Activated naive CD4-positive, alpha-beta T cell treated with anti-CD3 and anti-CD28 coated beads, Interleukin-2, amount 50 U/mL, for 72 hours (primary cell): Measurements from ENCODE around the gene EML6. TPM values are rescaled to one million over a fixed set of nuclear protein-coding genes. Genes with fewer than 3 reads are reported as not detected.

ENCODE experiments used
- ATAC-seq, 2 donors: fragments of 150-1000 bp; cut with Tn5 transposase; 2 replicates each; pipeline ENCODE4 v1.10.0; 2021; ENCODE audit warnings: mild to moderate bottlenecking in 2 of 2, moderate library complexity in 2 of 2
- DNase-seq, 2 donors: peaks; one replicate each; pipeline ENCODE4 v3.0.0; 2021 to 2022; ENCODE audit warnings: low spot score in 2 of 2
- H3K27ac Mint-ChIP-seq, 2 donors: one replicate each; pipeline ENCODE4 v1.8.0; 2022; ENCODE audit warnings: mild to moderate bottlenecking in 2 of 2, mixed read lengths in 2 of 2
- H3K36me3 Mint-ChIP-seq, 2 donors: one replicate each; pipeline ENCODE4 v1.8.0; 2022; ENCODE audit warnings: mixed read lengths in 2 of 2
- H3K9me3 Mint-ChIP-seq, 2 donors: one replicate each; pipeline ENCODE4 v1.8.0; 2022; ENCODE audit warnings: mixed read lengths in 2 of 2
- total RNA-seq, 2 donors: library from RNA; stranded (reverse); gene quantifications; one replicate each; pipeline ENCODE4 v1.2.3, GENCODE V29; 2022

The EML6 gene
- total RNA-seq, 2 donors from 2014 or later = 0.30 to 2.4 TPM

DNA sequence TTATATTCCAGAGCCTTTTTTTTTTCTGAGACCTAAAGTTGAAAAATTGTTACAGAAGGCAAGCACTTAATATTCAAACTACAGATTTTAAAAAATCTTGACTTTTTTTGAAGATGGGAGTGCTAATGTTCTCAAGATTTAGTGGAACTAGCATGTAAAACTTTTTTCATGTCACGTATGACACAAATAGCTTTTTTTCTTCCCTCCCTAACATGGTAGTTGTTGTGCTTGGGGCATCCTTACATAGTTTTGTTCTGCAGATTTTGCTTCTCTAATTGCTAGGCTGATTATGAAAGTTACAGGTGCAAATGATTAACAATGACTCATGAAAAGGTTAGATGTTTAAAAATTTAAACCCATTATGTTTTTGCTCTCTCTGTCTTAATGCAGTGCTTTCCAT lies 3.0 kb downstream of the EML6 start:
- H3K9me3 Mint-ChIP-seq = no peaks in the 10 kb centered on the region
- ATAC-seq = no peak
- H3K36me3 Mint-ChIP-seq = peaks cover 5 to 15% of the 10 kb centered on the region in 2 donors
- H3K27ac Mint-ChIP-seq = no peak overlapping the region
- no peak for DNase-seq

- Mint-ChIP-seq H3K9me3 (no peaks in the 10 kb centered on the region), H3K36me3 (peaks cover 5 to 15% of the 10 kb centered on the region in 2 donors), H3K27ac (no peak overlapping the region)
- no peak for ATAC-seq
- DNase-seq = no peak
These were observed 3.5 kb downstream of the EML6 start for GRCh38 chr2:54726940-54727339.

GRCh38 chr2:54728669-54729120 lies 5.2 kb downstream of the EML6 start:
- no peak for ATAC-seq
- H3K36me3 Mint-ChIP-seq = peaks cover 5 to 15% of the 10 kb centered on the region in 2 donors

GRCh38 chr2:54735636-54736035 lies 12.2 kb downstream of the EML6 start:
- Mint-ChIP-seq H3K36me3 (no peaks in the 10 kb centered on the region), H3K9me3 (no peaks in the 10 kb centered on the region), H3K27ac (no peak overlapping the region)
- no peak for ATAC-seq
- DNase-seq = no peak

More at GRCh38 chr2:54728669-54729120, 5.2 kb downstream of the EML6 start:
- no peak overlapping the region for H3K27ac Mint-ChIP-seq
- no peak for DNase-seq
- no peaks in the 10 kb centered on the region for H3K9me3 Mint-ChIP-seq

DNA sequence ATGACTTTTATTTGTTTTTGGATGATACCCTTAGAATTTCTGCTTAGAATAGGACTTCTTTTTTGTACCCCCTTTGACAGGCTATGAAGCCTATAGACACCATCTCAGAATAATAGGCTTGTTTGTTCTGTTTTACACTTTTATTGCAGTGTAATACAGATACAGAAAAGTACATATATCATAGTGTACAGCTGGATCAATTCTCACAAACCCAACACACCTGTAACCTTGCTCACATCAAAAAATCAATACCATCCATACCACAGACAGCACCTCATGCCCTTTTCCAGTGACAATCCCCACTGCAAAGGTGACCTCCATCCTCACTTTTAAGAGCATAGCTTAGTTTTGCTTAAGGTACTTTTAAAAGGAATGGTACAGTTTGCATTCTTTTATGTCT lies 14.8 kb downstream of the EML6 start:
- H3K36me3 Mint-ChIP-seq = no peaks in the 10 kb centered on the region
- no peaks in the 10 kb centered on the region for H3K9me3 Mint-ChIP-seq
- H3K27ac Mint-ChIP-seq = no peak overlapping the region
- DNase-seq (no peak), ATAC-seq (no peak)

GRCh38 chr2:54740333-54740732 lies 16.9 kb downstream of the EML6 start:
- H3K27ac Mint-ChIP-seq = no peak overlapping the region
- no peaks in the 10 kb centered on the region for H3K36me3 Mint-ChIP-seq
- no peaks in the 10 kb centered on the region for H3K9me3 Mint-ChIP-seq
- ATAC-seq (no peak), DNase-seq (no peak)

- DNase-seq = no peak
- no peak overlapping the region for H3K27ac Mint-ChIP-seq
- no peaks in the 10 kb centered on the region for H3K9me3 Mint-ChIP-seq
- peak in 1 of 2 donors; percentile 51 for ATAC-seq
- H3K36me3 Mint-ChIP-seq = no peaks in the 10 kb centered on the region
These were observed 17.8 kb downstream of the EML6 start for GRCh38 chr2:54741250-54741649.

GRCh38 chr2:54750040-54750439 lies 26.6 kb downstream of the EML6 start:
- Mint-ChIP-seq H3K36me3 (no peaks in the 10 kb centered on the region), H3K9me3 (no peaks in the 10 kb centered on the region), H3K27ac (no peak overlapping the region)
- DNase-seq (no peak), ATAC-seq (no peak)

GRCh38 chr2:54752439-54752838 lies 29.0 kb downstream of the EML6 start:
- DNase-seq (no peak), ATAC-seq (no peak)
- Mint-ChIP-seq H3K27ac (no peak overlapping the region), H3K9me3 (no peaks in the 10 kb centered on the region), H3K36me3 (no peaks in the 10 kb centered on the region)

GRCh38 chr2:54755641-54756326 lies 32.3 kb downstream of the EML6 start:
- Mint-ChIP-seq H3K36me3 (no peaks in the 10 kb centered on the region), H3K9me3 (no peaks in the 10 kb centered on the region), H3K27ac (peak overlapping the region in 1 of 2 donors; percentile 57)
- DNase-seq (no peak), ATAC-seq (no peak)

GRCh38 chr2:54757500-54757899 lies 34.0 kb downstream of the EML6 start:
- H3K27ac Mint-ChIP-seq = no peak overlapping the region
- ATAC-seq = peak; percentile 48 to 74
- DNase-seq = no peak
- no peaks in the 10 kb centered on the region for H3K36me3 Mint-ChIP-seq
- no peaks in the 10 kb centered on the region for H3K9me3 Mint-ChIP-seq

DNA sequence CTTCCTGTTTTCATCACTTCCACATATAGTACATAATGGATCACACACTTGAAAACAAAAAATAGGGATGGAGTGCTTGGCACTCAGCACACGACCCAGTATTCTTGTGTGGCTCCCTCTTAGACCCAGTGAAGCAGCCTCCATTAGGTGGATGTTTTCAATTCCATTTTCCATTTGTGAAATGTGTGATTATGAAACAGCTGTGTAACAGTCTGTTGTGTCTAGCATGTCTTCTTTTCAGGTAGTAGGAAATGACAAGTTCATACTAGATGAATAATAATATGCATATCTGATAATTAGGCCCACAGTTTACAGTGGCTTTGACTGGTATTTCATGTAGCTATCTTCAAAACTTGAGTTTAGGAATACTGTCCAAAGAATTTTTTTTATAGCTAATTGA lies 35.5 kb downstream of the EML6 start:
- DNase-seq = no peak
- no peak for ATAC-seq
- no peaks in the 10 kb centered on the region for H3K36me3 Mint-ChIP-seq
- H3K9me3 Mint-ChIP-seq = no peaks in the 10 kb centered on the region
- no peak overlapping the region for H3K27ac Mint-ChIP-seq

DNA sequence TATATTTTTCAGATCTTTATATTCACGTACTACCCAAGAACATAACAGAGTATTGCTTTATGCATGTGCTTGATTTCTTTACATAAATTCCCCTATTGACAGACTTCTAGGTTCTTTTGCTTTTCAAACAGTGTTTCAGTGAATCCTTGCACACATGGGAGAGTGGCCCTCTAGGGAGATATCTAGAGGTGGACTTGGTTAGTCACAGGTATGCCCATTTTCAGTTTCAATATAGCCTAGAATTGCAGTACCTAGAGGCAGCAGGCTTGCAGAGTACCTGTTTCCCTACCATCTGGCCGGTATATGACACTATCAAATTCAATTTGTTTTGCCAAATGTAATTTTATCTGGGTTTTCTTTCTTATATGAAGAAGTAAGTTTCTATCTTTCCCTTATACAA lies 36.8 kb downstream of the EML6 start:
- no peaks in the 10 kb centered on the region for H3K36me3 Mint-ChIP-seq
- no peaks in the 10 kb centered on the region for H3K9me3 Mint-ChIP-seq
- no peak for ATAC-seq
- H3K27ac Mint-ChIP-seq = no peak overlapping the region
- DNase-seq = no peak

DNA sequence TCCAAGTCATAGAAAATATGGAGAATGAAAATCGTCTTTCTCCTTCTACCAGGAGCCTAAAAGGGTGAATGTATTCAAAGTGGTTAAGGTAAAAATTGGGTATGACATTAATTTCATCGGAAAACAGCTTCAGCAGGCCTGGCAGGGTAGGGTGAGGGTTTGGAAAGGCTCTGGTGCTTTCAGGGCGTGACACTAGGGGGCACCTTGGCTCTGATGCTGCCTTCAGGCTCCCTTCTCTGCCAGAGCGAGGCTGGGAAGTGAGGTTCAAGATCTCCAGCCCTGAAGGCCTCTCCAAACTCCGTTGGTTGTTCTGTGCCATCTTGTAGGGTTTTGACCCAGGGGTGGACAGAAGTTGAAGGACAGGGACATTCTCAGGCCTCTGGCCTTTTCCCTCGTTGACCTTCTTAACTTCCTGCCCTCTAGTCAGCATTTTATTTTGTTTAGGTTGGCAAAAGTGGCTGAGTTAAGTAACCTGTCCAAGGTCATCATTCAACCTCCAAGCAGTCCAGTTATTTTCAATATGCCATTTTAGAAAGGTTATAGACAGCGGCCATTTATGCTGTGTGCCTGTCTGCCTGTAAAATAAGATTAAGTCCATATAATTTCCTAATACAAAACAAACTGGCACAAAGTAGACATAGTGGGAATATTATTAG lies 40.3 kb downstream of the EML6 start:
- no peak for ATAC-seq

DNA sequence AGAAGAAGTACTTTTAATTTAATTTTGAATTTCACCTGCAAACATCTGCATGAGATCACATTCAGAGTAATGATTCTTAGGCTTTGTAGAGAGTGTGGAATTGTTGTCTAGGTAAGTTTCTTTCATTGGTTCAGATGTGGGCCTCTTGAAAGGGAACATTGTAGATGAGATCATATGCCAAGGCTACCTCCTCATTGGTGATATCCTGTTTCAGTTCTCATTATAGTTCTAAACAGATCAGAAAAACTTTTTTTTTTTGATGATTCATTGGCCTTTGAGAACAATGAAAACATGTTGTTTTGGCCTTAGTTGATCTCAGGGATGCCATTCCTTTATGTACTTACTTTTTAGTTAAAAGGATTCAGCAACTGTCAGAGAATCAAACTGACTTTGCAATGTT lies 44.5 kb downstream of the EML6 start:
- H3K27ac Mint-ChIP-seq = peak overlapping the region; percentile 61 to 77
- no peaks in the 10 kb centered on the region for H3K9me3 Mint-ChIP-seq
- DNase-seq = no peak
- ATAC-seq = peak; percentile 96 to 99
- H3K36me3 Mint-ChIP-seq = no peaks in the 10 kb centered on the region

More for the DNA sequence above, 40.3 kb downstream of the EML6 start:
- Mint-ChIP-seq H3K9me3 (no peaks in the 10 kb centered on the region), H3K27ac (no peak overlapping the region), H3K36me3 (no peaks in the 10 kb centered on the region)
- peak in 1 of 2 donors; percentile 39 for DNase-seq

DNA sequence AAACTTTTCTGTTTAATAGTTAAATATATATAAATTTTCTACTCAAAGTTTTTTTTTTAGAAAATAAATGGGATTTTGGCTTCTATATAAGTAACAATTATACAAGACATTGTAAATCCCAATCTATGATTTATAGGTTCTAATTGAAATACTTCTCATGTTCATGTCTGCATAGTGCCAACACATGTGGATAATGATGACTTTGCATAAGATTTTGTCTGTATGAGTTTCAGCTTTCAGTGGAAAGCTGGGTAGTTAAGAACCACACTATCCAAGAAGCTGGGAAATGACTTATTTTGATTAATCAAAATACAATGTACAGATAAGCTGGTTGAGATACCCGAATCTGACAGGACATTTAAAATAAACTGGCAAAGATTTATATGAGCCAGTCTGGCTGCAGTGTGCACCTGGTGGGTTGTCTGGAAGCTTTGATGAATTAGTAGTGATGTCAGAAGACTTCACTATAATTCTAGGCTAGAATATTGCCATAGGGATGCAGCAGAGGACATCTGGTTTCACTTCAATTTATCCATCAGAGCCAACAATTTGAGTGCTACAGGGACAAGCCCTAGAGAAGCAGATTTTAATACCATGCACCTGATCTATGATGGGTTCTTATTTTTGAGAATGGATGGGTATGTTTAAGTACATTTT lies 45.4 kb downstream of the EML6 start:
- Mint-ChIP-seq H3K36me3 (no peaks in the 10 kb centered on the region), H3K9me3 (peaks cover 0 to 1% of the 10 kb centered on the region in 2 donors), H3K27ac (no peak overlapping the region)
- DNase-seq (no peak), ATAC-seq (no peak)

DNA sequence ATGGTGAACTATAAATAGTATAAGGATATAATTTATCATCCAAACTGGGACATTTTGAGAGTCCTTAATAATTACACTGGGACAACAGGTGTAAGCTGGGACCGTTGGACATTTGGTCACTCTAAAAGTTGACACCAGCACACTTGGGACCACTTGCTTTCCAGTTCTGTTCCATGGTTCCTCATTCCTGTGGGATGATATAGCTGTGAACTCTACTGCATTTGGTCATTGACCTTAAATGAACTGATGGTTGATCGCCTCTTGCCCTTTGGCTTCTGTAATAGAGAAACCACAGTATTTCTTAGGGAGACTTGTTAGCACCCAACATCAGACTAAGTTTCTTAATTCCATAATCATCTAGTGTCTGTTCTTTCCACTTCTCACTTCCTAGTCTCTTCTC lies 46.7 kb downstream of the EML6 start:
- H3K27ac Mint-ChIP-seq = no peak overlapping the region
- H3K9me3 Mint-ChIP-seq = peaks cover 2 to 10% of the 10 kb centered on the region in 2 donors
- DNase-seq = no peak
- H3K36me3 Mint-ChIP-seq = peaks cover 2% of the 10 kb centered on the region in 2 donors
- ATAC-seq = no peak
